Measurements from ENCODE around the gene DDX39A.

DNA sequence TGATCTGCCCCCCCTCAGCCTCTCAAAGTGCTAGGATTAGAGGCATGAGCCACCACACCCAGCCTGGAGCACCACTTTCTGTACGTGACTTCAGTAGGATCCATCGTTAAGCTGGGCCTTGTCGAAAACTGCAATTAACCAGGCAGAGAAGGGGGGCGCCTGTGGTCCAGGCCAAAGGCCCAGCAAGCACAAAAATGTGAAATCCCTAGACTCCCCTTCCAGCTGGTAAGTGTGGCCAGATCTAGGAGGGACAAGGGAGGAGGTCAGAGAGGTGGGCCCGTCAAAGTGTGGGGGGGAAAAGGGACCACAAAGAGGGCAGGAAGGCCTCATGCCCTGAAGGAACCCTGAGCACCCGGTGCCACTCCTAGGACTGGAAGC lies 13.8 kb downstream of the DDX39A start:
- no peak for TF ChIP-seq POLR2A (IDR thresholded peaks at IDR 0.05)
- TF ChIP-seq, protein P1, sequence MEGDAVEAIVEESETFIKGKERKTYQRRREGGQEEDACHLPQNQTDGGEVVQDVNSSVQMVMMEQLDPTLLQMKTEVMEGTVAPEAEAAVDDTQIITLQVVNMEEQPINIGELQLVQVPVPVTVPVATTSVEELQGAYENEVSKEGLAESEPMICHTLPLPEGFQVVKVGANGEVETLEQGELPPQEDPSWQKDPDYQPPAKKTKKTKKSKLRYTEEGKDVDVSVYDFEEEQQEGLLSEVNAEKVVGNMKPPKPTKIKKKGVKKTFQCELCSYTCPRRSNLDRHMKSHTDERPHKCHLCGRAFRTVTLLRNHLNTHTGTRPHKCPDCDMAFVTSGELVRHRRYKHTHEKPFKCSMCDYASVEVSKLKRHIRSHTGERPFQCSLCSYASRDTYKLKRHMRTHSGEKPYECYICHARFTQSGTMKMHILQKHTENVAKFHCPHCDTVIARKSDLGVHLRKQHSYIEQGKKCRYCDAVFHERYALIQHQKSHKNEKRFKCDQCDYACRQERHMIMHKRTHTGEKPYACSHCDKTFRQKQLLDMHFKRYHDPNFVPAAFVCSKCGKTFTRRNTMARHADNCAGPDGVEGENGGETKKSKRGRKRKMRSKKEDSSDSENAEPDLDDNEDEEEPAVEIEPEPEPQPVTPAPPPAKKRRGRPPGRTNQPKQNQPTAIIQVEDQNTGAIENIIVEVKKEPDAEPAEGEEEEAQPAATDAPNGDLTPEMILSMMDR (IDR thresholded peaks at IDR 0.05), result no peak
